GM19240 (cell line): Measurements from ENCODE around the gene ZNF595.
"Not testable (repeated sequence)": the region's sequence is repeated elsewhere in the genome, so short reads cannot be mapped to it uniquely, and the experiment has no call there.

ENCODE experiments used
- DNase-seq: peaks from one replicate; pipeline ENCODE4 v3.0.0; 2011; ENCODE audit warnings: low spot score; ENCODE audit not compliant: insufficient read length

ZNF595 gene

GRCh38 chr4:85951-86350 lies 32.8 kb downstream of the ZNF595 start:
- no peak for DNase-seq

- not testable (repeated sequence) for DNase-seq
Measured at GRCh38 chr4:86559-87324, 33.6 kb downstream of the ZNF595 start.

DNA sequence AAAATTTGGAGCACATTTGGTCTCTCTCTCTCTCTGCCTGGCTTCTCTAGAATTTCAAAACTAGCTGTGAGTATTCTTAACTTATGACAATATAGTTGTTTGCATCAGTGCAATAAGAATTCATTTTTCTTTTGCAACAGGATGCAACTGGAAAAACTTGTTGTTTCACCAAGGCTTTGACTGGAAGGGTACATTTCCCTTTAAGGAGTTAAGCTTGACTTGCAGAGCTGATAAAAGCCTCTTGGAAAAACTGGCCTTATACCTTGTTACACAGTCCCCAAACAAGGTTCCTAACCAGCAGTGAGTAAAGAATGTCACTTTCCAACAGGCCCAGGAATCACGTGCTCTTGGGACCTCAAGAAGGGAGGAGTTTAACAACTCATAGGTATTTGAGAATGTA lies 45.3 kb downstream of the ZNF595 start:
- DNase-seq, result no peak

DNA sequence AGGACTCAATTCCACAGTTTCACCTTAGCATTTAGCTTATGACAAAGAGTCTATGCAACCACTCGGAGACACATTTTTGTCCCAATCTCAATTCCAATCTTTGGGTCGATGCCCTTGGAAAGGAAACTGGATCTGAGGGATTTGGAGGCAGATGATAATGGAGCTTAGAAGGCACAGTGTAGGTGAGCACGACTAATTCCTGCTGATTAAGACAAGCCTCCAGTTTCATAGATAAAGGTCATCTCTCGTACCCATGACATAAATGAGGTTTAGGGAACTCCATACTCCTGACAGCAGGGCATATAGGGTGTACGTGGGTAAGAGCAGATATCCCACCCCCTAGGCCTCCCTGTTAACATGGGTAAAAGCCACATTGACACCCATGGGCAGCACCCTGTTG lies 46.7 kb downstream of the ZNF595 start:
- DNase-seq, result no peak

- DNase-seq, result no peak
Measured at GRCh38 chr4:107083-107443, 53.9 kb downstream of the ZNF595 start.

GRCh38 chr4:107444-108429 lies 54.6 kb downstream of the ZNF595 start:
- no peak for DNase-seq

DNA sequence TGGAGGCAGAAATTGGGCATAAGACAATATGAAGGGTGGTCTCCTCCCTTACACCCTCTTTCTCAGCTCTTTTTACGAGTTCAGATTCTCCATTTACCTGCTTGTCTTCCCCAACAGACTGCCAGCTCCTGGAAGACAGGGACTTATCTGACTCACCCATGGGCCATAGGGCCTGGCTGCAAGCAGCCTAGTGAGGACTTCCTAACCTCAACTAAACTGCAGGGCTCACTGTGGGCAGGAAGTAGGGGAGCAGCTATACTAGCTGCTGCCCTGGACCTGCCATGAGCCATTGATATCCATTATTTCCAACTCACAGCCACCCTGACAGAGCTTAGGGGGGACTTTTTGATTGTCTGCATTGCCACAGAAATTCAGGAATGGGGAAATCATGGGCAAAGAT lies 59.6 kb downstream of the ZNF595 start:
- DNase-seq, result no peak

DNA sequence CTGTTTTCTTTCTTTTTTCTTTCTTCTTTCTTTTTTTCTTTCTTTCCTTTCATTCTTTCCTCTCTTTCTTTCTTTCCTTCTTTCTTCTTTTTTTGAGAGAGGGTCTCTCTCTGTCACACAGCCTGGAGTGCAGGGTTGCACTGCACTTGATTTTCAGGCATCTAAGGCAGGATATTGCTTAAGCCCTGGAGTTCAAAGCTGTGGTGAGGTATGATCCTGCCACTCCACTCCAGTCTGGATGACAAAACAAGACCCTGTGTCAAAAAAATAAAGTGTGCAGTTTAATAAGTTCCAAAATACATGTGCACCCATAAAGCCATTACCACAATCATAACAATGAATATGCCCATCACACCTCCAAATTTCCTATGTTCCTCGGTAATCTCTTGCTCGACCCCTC lies 60.6 kb downstream of the ZNF595 start:
- no peak for DNase-seq

DNA sequence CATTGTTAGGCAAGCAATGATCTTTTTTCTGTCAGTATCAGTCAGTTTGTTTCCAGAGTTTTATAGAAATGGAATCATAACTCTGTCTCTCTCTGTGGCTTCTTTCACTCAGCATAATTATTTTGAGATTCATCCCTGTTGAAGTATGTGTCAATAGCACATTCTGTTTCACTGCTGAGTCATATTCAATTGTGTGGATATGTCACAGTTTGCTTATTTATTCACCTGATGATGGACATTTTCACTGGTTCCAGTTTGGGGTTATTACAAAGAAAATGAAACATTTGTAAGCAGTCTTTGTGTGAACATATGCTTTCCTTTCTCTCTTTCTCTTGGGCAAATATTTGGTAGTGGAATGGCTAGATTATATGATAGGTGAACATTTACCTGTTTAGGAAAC lies 61.0 kb downstream of the ZNF595 start:
- no peak for DNase-seq

GRCh38 chr4:116499-116898 lies 63.4 kb downstream of the ZNF595 start:
- DNase-seq, result no peak

DNA sequence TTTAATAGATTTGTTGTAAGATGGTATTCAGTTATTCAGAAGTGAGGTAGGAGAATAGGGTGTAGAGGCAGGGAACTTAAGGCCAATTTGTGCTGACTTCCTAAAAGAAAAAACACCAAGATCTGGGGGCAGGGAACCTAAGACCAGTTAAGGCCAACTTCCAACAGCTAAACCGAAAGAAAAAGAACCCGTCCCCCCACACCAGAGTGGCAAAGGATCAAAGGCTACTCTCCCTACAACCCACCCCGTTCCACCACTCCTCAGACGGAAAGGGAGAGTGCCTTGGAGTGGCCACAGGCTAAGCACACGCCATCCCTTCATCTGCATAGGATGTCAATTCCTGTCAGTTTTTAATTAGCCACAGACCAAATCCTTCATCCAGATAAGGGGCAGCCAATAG lies 67.5 kb downstream of the ZNF595 start:
- no peak for DNase-seq

- DNase-seq, result no peak
Measured at GRCh38 chr4:121408-122084, 68.4 kb downstream of the ZNF595 start.

- DNase-seq, result not testable (repeated sequence)
Measured at GRCh38 chr4:123922-124274, 70.8 kb downstream of the ZNF595 start.

DNA sequence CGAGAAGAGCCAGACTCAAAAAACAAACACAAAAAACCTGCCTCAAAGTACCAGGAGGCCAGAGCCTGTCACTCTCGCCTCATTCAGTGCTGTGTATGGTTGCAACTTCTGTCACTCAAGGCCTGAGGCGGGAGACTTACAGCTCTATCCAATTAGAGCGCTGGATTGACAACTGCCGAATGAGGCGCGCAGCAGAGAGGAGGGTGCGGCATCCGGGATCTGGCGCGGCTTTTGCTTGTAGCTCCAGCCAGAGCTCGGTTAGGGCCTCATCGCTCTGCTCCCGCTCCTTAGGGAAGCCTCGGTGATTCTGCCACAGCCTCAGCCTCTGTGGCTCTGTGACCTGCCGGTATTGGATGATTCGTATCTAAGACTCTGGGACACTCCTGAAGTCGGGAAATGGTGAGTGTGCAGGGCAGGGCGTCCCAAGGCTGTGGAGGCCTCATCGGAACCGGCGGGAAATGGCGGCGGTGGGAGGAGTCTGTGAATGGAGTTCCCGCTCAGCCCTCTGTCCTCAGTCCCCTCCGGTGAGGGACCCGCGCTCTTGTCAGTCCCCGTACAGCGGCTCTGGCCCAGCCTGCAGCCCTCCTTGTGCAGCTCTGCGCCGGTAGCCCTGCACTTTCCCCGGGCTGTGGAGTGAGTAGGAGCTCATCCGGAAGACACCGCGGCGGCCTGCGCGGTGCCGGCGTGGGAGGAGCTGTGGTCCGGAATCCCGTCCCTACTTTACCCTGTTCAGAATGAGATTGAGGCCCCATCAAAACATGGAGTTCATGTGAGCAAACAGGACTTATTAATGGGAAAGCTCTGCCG lies 71.4 kb downstream of the ZNF595 start, which contains the start of gene ZNF718:
TSS of gene ZNF718 (plus strand) at position 227 of the 807 bp plus-strand sequence. CDS start at position 397, 170 bp downstream.
- peak; percentile 59 for DNase-seq

DNA sequence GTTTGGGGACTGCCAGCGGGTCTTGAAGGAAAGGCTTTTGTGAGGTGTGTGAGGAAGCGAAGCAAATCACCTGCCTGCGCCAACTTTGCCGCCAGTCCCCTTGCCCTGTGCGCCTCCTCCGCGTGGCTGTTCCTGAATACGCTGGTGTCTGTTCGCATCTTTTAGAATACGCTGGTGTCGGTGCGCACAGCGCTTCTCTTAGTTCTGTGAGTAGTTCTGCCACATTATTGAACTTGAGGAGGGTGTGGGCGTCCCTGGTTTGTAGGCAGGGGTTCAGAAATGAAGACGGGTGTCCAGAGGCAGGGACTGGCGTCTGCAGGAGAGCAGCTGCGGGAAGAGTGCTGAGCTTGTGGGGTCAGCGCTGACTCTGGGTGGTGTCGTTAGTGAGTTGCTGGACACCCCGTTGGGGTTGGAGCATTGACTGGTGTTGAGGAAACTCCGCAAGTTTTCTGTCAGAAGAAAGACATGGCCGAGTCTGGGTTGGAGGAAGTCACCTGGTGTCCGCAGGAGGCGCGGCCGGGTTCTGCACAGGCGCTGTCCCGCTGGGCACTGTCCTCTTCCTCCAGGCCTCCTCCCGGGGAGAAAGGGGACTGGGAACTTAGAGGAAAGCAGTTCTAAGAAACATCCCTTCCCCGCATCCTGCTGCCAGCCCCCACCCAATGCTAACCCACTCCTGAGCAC lies 72.1 kb downstream of the ZNF595 start:
- no peak for DNase-seq

DNA sequence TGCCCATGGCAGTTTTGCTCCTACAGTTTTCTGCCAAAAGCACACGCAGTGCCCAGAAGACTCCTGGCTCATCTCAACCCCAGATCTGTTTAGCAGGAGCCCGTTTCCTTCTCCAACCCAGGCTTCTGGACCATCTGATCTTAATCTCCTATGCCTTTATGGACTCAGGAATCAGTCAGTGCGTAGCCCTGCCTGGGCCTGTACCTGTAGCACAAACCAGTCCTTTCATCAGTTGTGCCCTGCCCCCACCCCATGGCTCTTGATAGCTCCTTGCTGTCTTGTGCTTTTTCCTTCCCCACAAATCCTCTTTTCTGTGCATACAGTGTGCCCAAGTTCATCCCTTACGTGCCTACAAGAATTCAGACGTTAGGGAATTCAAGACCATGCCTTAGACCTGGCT lies 72.7 kb downstream of the ZNF595 start:
- DNase-seq, result no peak

DNA sequence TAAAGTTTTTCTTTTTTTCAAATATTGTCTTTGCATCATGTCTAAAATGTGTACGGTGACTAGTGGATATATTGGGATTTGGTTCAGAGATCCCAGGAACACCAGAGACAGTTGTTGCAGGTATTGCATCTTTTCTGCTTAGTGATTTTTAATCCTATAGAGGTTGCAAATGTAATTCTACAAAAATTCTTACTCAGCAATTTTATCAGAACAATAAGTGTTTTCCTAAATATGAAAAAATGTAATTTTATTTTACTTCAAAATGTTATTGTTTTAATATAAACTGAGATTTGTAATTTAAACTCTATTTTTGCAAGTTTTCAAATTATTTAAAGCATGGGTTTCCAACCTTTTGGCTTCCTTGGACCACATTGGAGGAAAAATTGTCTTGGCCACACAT lies 79.4 kb downstream of the ZNF595 start:
- no peak for DNase-seq
